Stomach (tissue), 9 donors: Measurements from ENCODE around the gene GOLIM4. TPM values are rescaled to one million over a fixed set of nuclear protein-coding genes. Genes with fewer than 3 reads are reported as not detected.
A peak's percentile ranks its signal among the peaks of the same experiment; 100 is the strongest.

Experiments used
- DNase-seq, 2 donors: peaks; one replicate each; pipeline versions ENCODE4 v3.0.0 to v3.0.0-alpha.2; 2013 to 2019
- H3K27ac ChIP-seq, 5 donors: fragments of 200-600 bp in 4 of 5; sonication (generic) in 4 of 5; one replicate each; pipeline ENCODE4 v1.5.1; 2013 to 2019; ENCODE audit warnings: mild to moderate bottlenecking in 1 of 5, moderate library complexity in 1 of 5
- H3K27me3 ChIP-seq, 3 donors: fragments of 200-600 bp; sonication (generic); one replicate each; pipeline ENCODE4 v1.5.1; 2017 to 2019; ENCODE audit warnings: mixed run types in 1 of 3
- H3K36me3 ChIP-seq, 4 donors: fragments of 200-600 bp; sonication (generic); 1 replicate in 3 of 4; 2 replicates in 1 of 4; pipeline ENCODE4 v1.5.1; 2016 to 2019
- H3K4me1 ChIP-seq, 4 donors: fragments of 200-600 bp; sonication (generic); one replicate each; pipeline ENCODE4 v1.5.1; 2016 to 2019
- H3K4me3 ChIP-seq, 4 donors: fragments of 200-600 bp; sonication (generic) in 3 of 4; one replicate each; pipeline ENCODE4 v1.5.1; 2016 to 2019; ENCODE audit warnings: mild to moderate bottlenecking in 1 of 4
- H3K9me3 ChIP-seq, 4 donors: fragments of 200-600 bp; sonication (generic); one replicate each; pipeline ENCODE4 v1.5.1; 2016 to 2019
- EP300 ChIP-seq: sonication (generic); formaldehyde crosslinking; IDR thresholded peaks from one replicate; pipeline ENCODE4 v1.6.1; 2017; ENCODE audit warnings: antibody characterized with exemption
- POLR2A ChIP-seq, 4 donors: fragments of 450-650 bp; IDR thresholded peaks; one replicate each; pipeline ENCODE4 v1.6.1; 2016; ENCODE audit warnings: antibody characterized with exemption in 4 of 4, control low read depth in 2 of 4, mild to moderate bottlenecking in 1 of 4, moderate library complexity in 1 of 4
- POLR2AphosphoS5 ChIP-seq, 3 donors: sonication (generic); formaldehyde crosslinking; IDR thresholded peaks; one replicate each; pipeline ENCODE4 v1.6.1; 2016; ENCODE audit warnings: antibody characterized with exemption in 3 of 3
- WGBS, 5 donors: extraction: QIAGEN DNeasy Blood & Tissue Kit in 3 of 5; methylation state at CpG; one replicate each; pipeline versions ENCODE4 v1.1.5 to v1.1.7; 2013 to 2018; 5-methylcytosine and 5-hydroxymethylcytosine counted together
- intact Hi-C: fragments of 100-400 bp; cut with DNase I; formaldehyde crosslinking; loops from one replicate; pipeline ENCODE4 v1.15.1; 2023; ENCODE audit warnings: low total_unique reads
- polyA plus RNA-seq, 3 donors: library from polyadenylated mRNA; stranded (reverse); fragments of 200-250 nt; gene quantifications; one replicate each; pipeline ENCODE4 v1.2.3, GENCODE V29; 2013
- total RNA-seq, 5 donors: library from RNA; depleted of rRNA; stranded (reverse); fragments of >200 nt; gene quantifications; one replicate each; pipeline versions ENCODE4 v1.1.0 to v1.2.3, GENCODE V29; 2014 to 2016
- TF ChIP-seq, protein P1 (sequence below), 7 experiments: fragments of 450-650 bp in 4 of 7; fragments of 200-600 bp in 3 of 7; sonication (generic) in 3 of 7; IDR thresholded peaks; one replicate each; pipeline ENCODE4 v1.5.1; 2016 to 2019; ENCODE audit warnings: antibody characterized with exemption in 7 of 7, control low read depth in 2 of 7, mild to moderate bottlenecking in 1 of 7
- donor health status: healthy with polysubstance abuse.
- donor health status: Bipolar disorder and iron deficiency.
- donor health status: healthy.

Gene GOLIM4
- total and polyA plus RNA-seq, 8 donors = 7.6 to 102 (median 25.0) TPM

- intact Hi-C loops = loop anchor here (10.0 kb wide), 1 partner anchor 54 kb away; no protein-coding TSS in a partner anchor
- WGBS, 5 donors = 75 to 91% (median 85%) methylated on average over 3 of the region's 3 CpGs
- no peaks in the 10 kb centered on the region for H3K36me3 ChIP-seq
- H3K9me3 ChIP-seq = no peaks in the 10 kb centered on the region
- no peak overlapping the region for H3K27ac ChIP-seq
- no peak for TF ChIP-seq EP300
- no peak for TF ChIP-seq POLR2AphosphoS5 (IDR thresholded peaks at IDR 0.05)
- TF ChIP-seq POLR2A (IDR thresholded peaks at IDR 0.05) = no peak
- TF ChIP-seq, protein P1, sequence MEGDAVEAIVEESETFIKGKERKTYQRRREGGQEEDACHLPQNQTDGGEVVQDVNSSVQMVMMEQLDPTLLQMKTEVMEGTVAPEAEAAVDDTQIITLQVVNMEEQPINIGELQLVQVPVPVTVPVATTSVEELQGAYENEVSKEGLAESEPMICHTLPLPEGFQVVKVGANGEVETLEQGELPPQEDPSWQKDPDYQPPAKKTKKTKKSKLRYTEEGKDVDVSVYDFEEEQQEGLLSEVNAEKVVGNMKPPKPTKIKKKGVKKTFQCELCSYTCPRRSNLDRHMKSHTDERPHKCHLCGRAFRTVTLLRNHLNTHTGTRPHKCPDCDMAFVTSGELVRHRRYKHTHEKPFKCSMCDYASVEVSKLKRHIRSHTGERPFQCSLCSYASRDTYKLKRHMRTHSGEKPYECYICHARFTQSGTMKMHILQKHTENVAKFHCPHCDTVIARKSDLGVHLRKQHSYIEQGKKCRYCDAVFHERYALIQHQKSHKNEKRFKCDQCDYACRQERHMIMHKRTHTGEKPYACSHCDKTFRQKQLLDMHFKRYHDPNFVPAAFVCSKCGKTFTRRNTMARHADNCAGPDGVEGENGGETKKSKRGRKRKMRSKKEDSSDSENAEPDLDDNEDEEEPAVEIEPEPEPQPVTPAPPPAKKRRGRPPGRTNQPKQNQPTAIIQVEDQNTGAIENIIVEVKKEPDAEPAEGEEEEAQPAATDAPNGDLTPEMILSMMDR (IDR thresholded peaks at IDR 0.05) = no peak
- no peaks in the 10 kb centered on the region for H3K27me3 ChIP-seq
- DNase-seq = no peak
- no peak overlapping the region for H3K4me3 ChIP-seq
- H3K4me1 ChIP-seq = peaks cover 4 to 9% (median 7%) of the 10 kb centered on the region in 4 donors
These were observed 5.2 kb upstream of the GOLIM4 start for GRCh38 chr3:168100777-168101492.

DNA sequence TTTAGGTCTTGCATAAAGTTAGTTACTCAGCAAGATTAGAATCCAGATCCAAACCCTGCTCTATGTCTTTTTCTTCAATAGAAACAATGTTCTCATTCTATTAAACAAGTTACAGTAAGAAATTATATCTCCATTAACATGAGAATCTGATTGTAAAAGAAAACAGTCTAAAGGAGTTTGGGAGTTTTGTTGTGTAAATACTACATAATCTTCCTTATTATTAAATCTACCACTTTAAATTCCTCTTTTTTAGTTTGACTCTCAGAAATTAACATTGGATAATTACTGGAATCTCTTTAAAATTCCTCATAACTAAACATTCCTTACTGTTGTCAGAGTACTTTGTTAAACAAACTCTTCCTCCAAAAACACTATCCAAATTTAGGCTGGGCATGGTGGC lies 1.7 kb upstream of the GOLIM4 start:
- no peaks in the 10 kb centered on the region for H3K9me3 ChIP-seq
- intact Hi-C loops = no loop called here

GRCh38 chr3:168096210-168096652 lies 507 bp upstream of the GOLIM4 start:
- TF ChIP-seq, protein P1 (IDR thresholded peaks at IDR 0.05) = peak in 1 of 7 experiments; percentile 9
- TF ChIP-seq EP300 (no peak), POLR2AphosphoS5 (IDR thresholded peaks at IDR 0.05) (peak in 1 of 3 donors; percentile 64)
- H3K9me3 ChIP-seq = no peaks in the 10 kb centered on the region
- no peaks in the 10 kb centered on the region for H3K27me3 ChIP-seq
- no peaks in the 10 kb centered on the region for H3K36me3 ChIP-seq
- intact Hi-C loops = no loop called here
- 0 to 1% (median 0%) methylated on average over 16 to 17 of the region's 17 CpGs for WGBS, 5 donors
- peak; percentile 55 to 89 for DNase-seq
- peak overlapping the region; percentile 94 to 99 (median 97) for H3K27ac ChIP-seq
- H3K4me1 ChIP-seq = peaks cover 4 to 45% (median 32%) of the 10 kb centered on the region in 4 donors
- H3K4me3 ChIP-seq = peak overlapping the region; percentile 80 to 93 (median 86)

More for the DNA sequence above, 1.7 kb upstream of the GOLIM4 start:
- no peak for DNase-seq
- TF ChIP-seq POLR2AphosphoS5 (IDR thresholded peaks at IDR 0.05) = no peak
- TF ChIP-seq, protein P1 (IDR thresholded peaks at IDR 0.05) = no peak
- TF ChIP-seq POLR2A (IDR thresholded peaks at IDR 0.05) = no peak
- TF ChIP-seq EP300 = no peak
- H3K4me3 ChIP-seq = no peak overlapping the region
- no peak overlapping the region for H3K27ac ChIP-seq
- H3K4me1 ChIP-seq = peaks cover 4 to 34% (median 22%) of the 10 kb centered on the region in 4 donors
- no peaks in the 10 kb centered on the region for H3K27me3 ChIP-seq
- H3K36me3 ChIP-seq = no peaks in the 10 kb centered on the region

GRCh38 chr3:168094877-168095610 lies 680 bp downstream of the GOLIM4 start:
- Histone ChIP-seq H3K27me3 (no peaks in the 10 kb centered on the region), H3K36me3 (no peaks in the 10 kb centered on the region), H3K4me3 (peak overlapping the region; percentile 80 to 93 (median 86)), H3K27ac (peak overlapping the region; percentile 94 to 99 (median 97)), H3K9me3 (no peaks in the 10 kb centered on the region), H3K4me1 (peaks cover 13 to 57% (median 42%) of the 10 kb centered on the region in 4 donors)
- intact Hi-C loops = no loop called here
- TF ChIP-seq, protein P1 (IDR thresholded peaks at IDR 0.05) = peak in 2 of 7 experiments; percentile 5 to 9
- TF ChIP-seq POLR2A (IDR thresholded peaks at IDR 0.05) = no peak
- peak in 1 of 3 donors; percentile 19 for TF ChIP-seq POLR2AphosphoS5 (IDR thresholded peaks at IDR 0.05)
- TF ChIP-seq EP300 = no peak
- WGBS, 5 donors = 0 to 1% (median 0%) methylated on average over 21 to 70 of the region's 70 CpGs
- peak; percentile 48 to 79 for DNase-seq
